ENCODE measurements around the gene ARHGAP19.

Gene ARHGAP19

DNA sequence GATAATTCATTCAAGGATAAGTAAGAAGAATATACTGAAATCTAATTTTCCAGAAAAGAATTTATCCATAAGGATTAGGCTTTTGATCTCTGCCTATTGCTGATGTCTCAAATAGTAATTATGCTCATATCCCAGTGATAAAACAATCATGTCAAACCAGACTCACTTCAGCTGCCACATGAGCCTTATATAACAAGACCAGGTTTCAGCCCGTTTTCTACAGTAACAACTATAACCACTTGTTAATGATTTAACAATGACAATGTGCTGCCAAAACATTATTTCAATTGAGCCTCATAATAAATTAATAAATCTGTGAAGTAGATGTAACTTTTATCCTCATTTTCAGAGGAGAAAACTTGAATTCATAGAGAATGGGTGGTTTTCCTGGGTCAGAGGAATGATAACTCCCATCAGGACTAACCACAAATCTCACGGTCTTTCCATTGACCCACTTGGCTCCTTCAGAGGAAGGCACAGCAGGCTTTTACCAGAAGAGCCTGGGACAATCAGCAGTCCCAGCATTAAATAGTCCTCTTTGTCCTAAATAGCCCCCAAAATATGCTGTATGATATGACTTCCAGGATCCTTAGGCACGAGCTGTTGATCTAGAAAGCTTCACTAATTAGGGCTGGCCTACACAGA, 64.2 kb downstream of the ARHGAP19 start:
- DNase-seq (ENCODE audit: low spot score): no peak

DNA sequence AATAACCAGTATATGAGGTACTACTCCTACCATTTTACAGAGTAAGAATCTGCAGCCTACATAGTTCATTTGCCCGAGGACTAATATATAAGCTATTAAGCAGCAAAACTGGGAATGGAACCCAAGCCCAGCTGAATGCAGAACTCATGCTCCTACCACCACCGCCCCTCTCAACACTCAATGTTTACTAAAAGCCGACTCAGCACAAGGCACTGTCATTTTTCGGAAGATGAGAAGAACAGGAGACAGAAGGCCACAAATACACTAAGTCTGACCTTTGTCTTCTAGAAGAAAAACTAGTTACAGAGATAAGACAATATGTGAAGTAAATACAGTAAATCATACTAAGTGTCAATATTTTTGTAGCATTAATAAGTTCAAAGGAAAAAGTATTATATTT, 66.0 kb downstream of the ARHGAP19 start:
- DNase-seq (ENCODE audit: low spot score): no peak

DNA sequence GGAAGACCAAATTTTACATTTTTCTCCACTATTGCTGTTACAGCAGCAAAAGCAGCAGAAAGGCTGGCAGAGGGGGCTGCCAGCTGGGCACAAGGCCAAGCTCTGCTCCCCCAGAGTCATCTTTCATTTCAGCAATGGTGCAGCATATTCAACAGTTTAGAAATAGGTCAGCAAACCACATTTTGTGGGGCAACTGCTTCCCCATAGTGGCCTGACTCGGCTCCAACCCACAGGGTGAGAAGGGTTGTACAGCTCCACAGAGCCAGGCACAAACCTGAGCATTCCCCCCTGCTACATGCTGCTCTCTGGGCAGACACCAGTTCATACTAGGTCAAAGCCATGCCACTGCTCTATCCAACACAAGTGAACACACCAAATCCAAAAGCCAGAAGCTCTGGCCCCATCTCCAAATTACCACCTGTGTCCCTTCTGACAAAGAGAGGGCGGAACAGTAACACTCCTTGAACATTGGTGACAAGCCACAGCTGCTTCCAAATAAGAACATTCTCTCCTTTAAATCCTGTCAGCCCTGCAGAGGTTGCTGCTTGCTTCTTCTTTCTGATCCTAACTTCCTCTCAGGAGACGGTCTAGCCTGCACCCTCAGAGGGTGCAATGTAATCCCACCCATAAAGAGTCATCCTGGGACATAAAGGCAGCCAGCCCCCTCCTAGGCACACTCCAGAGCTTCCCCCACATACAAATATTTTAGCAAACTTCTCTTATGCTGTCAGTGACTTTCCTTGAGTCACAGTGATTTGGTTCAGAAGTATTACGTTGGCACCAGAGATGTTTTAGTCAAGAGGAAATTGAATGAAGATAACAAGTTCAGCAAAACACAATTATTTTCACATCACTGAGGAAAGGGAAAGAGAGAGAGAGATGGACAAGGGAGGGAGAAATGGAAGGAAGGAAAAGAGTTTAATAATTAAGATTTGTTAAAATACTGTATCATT, 67.7 kb downstream of the ARHGAP19 start:
- DNase-seq (ENCODE audit: low spot score): no peak

- no peak for DNase-seq (ENCODE audit: low spot score)
These were observed 70.0 kb downstream of the ARHGAP19 start for GRCh38 chr10:97222326-97222961.

- DNase-seq (ENCODE audit: low spot score): no peak
These were observed 72.1 kb downstream of the ARHGAP19 start for GRCh38 chr10:97220355-97220754.

DNA sequence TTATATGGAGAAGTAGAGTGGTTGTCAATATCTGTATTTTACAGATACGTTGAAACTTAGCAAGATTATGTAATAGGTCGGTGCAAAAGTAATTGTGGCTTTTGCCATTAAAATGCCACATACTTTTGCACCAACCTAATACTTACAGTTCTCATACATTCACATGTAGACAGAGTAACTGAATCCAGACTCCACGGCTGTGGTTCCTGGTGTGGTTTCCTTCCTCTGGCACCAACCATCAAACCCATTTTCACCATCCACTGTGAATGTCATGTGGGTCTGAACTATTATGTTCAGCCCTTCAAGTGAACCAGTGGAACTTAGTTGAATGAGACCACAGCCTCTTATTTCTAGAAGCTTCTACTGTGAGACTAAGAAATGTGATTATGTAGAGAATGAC, 75.1 kb downstream of the ARHGAP19 start:
- DNase-seq (ENCODE audit: low spot score): no peak

GRCh38 chr10:97215619-97216260, 76.7 kb downstream of the ARHGAP19 start:
- DNase-seq (ENCODE audit: low spot score): no peak

GRCh38 chr10:97213431-97213830, 79.0 kb downstream of the ARHGAP19 start:
- no peak for DNase-seq (ENCODE audit: low spot score)

- DNase-seq (ENCODE audit: low spot score): no peak
These were observed 81.2 kb downstream of the ARHGAP19 start for GRCh38 chr10:97211229-97211628.

- peak; percentile 21 for DNase-seq (ENCODE audit: low spot score)
These were observed 81.9 kb downstream of the ARHGAP19 start for GRCh38 chr10:97210543-97210960.

GRCh38 chr10:97207756-97208346, 84.6 kb downstream of the ARHGAP19 start:
- no peak for DNase-seq (ENCODE audit: low spot score)

GRCh38 chr10:97207131-97207530, 85.3 kb downstream of the ARHGAP19 start:
- DNase-seq (ENCODE audit: low spot score): no peak

- DNase-seq (ENCODE audit: low spot score): no peak
These were observed 87.4 kb downstream of the ARHGAP19 start for GRCh38 chr10:97204826-97205679.

- no peak for DNase-seq (ENCODE audit: low spot score)
These were observed 89.2 kb downstream of the ARHGAP19 start for GRCh38 chr10:97203220-97203619.

DNA sequence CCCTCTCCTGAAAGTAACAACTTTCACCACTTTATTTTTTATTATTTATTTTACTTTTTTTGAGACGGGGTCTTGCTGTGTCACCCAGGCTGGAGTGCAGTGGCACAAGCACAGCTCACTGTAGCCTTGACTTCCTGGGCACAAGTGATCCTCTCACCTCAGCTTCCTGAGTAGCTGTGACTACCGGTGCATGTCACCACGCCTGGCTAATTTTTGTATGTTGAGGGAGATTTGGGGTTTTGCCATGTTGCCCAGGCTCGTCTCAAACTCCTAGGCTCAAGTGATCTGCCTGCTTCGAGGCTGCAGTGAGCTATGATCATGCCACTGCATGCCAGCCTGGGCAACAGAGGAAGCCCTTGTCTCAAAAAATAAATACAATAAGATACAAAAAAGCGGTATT, 91.8 kb downstream of the ARHGAP19 start:
- DNase-seq (ENCODE audit: low spot score): no peak

DNA sequence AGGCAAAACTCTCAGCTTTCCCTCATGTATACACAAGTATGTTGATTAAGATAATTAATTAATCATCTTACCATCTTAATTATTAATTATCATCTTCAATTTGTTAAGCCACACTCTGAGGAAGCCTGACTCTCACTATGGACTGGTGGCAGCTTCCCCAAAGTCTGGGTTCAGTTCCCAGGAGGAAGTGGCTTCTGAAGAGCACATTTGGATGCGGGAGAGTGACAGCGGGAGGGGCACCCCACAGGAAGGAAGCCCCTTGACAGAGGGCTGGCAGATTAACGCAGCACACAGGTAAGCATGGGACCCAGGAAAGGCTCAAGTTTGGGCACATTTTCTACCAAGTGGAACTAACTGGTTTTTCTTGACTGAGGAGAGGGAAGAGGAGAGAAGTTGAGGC, 93.3 kb downstream of the ARHGAP19 start:
- no peak for DNase-seq (ENCODE audit: low spot score)

DNA sequence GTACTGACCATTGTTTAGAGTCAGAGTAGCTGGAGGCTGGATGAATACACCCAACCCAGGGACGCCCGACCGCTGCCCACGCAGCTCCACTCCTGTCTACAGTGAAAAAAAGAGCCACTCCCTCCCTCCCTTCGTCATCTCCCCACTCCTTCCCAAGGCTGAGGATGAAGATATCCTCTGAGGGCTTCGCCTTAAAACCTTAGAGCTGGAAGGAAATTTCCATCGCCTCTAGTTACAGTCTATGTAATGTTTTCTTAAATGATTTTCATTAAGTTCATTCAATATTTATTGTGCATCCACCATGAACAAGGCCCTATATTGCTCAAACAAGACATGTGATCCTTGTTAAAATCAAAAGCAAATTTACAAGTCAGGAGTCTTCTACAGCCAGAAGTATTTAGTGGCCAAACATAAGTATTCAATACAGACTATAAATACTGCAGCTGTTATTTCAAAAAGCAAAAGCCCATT, 95.4 kb downstream of the ARHGAP19 start:
- DNase-seq (ENCODE audit: low spot score): peak; percentile 11

- peak; percentile 14 for DNase-seq (ENCODE audit: low spot score)
These were observed 96.0 kb downstream of the ARHGAP19 start for GRCh38 chr10:97196223-97197029.

DNA sequence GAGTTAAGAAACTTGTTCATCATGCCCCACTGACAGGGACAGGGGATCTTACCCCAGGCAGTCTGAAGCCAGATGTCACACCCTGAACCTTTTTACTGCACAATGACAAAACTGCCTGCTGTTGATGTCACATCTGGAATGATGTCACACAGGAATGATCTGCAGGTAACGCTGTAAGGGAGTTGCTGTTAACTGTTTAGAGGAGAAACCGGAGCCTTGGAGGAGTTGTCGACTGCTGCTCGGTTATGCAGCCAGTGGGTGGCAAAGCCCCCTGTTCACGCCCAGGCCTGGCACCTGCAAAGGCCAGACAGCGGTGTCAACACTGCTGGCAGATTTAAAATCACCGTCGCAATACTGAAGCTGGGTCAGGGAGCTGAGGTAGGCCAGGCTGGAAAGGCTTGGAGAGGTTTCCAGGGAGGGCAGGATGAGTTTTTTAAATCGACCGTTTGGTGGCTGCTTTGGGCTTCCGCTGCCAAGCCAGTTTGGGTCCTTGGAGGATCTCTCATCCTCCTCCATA, 96.7 kb downstream of the ARHGAP19 start:
- no peak for DNase-seq (ENCODE audit: low spot score)

DNA sequence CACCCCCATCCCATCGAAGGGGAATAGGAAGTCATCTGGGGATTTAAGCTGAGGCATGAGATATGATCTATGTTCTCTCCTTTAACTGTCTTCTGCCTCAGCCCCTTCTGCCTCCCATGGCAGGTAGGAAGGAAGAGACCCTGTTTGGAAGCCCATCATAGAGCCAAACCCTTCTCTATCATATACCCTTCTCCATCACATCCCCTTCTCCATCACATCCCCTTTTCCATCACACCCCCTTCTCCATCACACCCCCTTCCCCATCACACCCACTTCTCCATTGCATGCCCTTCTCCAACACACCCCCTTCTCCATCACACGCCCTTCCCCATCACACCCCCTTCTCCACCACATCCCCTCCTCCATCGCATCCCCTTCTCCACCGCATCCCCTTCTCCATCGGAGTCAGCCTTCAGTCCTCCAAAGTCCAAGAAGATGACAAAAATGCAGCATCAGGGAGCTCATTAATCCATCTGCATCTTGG, 99.4 kb downstream of the ARHGAP19 start:
- no peak for DNase-seq (ENCODE audit: low spot score)

Measured in COLO829 (cell line).